Upper lobe of right lung (tissue), 1 donor: ENCODE results near the gene EDRF1. TPM values are rescaled to one million over a fixed set of nuclear protein-coding genes. Genes with fewer than 3 reads are reported as not detected.

Source experiments
- ATAC-seq: fragments of 200-7000 bp; cut with Tn5 transposase; one replicate; pipeline ENCODE4 v1.9.1; 2020; ENCODE audit warnings: mild to moderate bottlenecking, moderate library complexity
- DNase-seq: peaks from one replicate; pipeline ENCODE4 v3.0.0-alpha.2; 2020
- H3K27ac ChIP-seq: fragments of 200-600 bp; one replicate; pipeline ENCODE4 v1.8.0; 2022
- H3K27me3 ChIP-seq: fragments of 200-600 bp; one replicate; pipeline ENCODE4 v1.8.0; 2022; ENCODE audit warnings: mild to moderate bottlenecking
- H3K36me3 ChIP-seq: fragments of 200-600 bp; one replicate; pipeline ENCODE4 v1.8.0; 2022
- H3K4me1 ChIP-seq: fragments of 200-600 bp; one replicate; pipeline ENCODE4 v1.8.0; 2022
- H3K4me3 ChIP-seq: fragments of 200-600 bp; one replicate; pipeline ENCODE4 v1.8.0; 2022; ENCODE audit warnings: mild to moderate bottlenecking
- H3K9me3 ChIP-seq: fragments of 200-600 bp; one replicate; pipeline ENCODE4 v1.8.0; 2022
- intact Hi-C: fragments of 100-400 bp; cut with DNase I; formaldehyde crosslinking; loops from one replicate; pipeline ENCODE4 v1.11.0; 2022
- total RNA-seq: library from RNA; stranded (reverse); fragmentation: NEBNext Ultra II Directional; extraction: Animal tissue kit (Norgen Biotek cat#: 25700); gene quantifications from one replicate; pipeline ENCODE4 v1.2.1, GENCODE V29; 2021
- TF ChIP-seq, protein P1 (sequence below): fragments of 200-600 bp; IDR thresholded peaks from one replicate; pipeline ENCODE4 v1.8.0; 2022; ENCODE audit warnings: antibody characterized with exemption
- donor health status: DM: no; HTN: yes; CAD: no; lungs with severe emphysema.

The EDRF1 gene
- total RNA-seq, 1 donor from 2014 or later = 20.8 TPM

DNA sequence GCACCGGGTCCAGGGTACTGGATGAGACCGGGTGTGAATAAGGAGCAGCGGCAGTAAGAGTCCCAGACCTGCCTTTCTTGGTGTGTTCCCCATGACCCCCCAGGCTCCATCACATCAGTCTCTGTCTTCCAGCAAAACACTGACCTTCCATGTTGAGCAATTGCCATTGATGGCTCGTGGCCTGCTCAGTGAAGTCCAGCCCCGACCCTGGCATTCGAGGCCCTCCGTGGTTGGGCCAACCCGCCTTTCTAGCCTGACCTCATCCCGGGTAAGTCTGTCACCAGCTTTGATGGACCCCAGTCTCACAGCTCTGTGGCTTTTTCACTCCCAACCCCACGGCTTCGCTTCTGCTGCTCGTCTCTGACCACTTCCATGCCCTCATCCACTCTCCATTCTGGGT is 49.7 kb downstream of the EDRF1 start:
- Histone ChIP-seq H3K4me3 (no peak overlapping the region), H3K27ac (no peak overlapping the region), H3K4me1 (no peaks in the 10 kb centered on the region), H3K36me3 (peaks cover 13% of the 10 kb centered on the region), H3K9me3 (no peaks in the 10 kb centered on the region), H3K27me3 (no peaks in the 10 kb centered on the region)
- no peak for DNase-seq
- intact Hi-C loops = no loop called here
- TF ChIP-seq, protein P1, sequence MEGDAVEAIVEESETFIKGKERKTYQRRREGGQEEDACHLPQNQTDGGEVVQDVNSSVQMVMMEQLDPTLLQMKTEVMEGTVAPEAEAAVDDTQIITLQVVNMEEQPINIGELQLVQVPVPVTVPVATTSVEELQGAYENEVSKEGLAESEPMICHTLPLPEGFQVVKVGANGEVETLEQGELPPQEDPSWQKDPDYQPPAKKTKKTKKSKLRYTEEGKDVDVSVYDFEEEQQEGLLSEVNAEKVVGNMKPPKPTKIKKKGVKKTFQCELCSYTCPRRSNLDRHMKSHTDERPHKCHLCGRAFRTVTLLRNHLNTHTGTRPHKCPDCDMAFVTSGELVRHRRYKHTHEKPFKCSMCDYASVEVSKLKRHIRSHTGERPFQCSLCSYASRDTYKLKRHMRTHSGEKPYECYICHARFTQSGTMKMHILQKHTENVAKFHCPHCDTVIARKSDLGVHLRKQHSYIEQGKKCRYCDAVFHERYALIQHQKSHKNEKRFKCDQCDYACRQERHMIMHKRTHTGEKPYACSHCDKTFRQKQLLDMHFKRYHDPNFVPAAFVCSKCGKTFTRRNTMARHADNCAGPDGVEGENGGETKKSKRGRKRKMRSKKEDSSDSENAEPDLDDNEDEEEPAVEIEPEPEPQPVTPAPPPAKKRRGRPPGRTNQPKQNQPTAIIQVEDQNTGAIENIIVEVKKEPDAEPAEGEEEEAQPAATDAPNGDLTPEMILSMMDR = no peak
- no peak for ATAC-seq

DNA sequence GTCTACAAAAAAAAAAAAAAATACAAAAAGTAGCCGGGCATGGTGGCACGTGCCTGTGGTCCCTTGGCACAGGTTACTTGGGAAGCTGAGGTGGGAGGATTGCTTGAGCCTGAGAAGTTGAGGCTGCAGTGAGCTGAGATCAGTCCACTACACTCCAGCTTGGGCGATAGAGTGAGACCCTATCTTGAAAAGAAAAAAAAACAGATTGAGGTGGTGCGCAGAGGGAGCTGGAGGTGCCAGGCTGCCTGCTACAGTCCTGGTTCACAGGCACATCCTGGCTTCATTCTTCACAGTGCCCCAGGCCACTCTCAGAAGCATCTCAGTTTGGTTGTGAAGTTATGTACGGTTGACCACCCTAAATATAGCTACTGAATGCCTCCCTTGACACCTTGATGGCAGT is 51.3 kb downstream of the EDRF1 start:
- Histone ChIP-seq H3K4me1 (no peaks in the 10 kb centered on the region), H3K9me3 (no peaks in the 10 kb centered on the region), H3K27me3 (no peaks in the 10 kb centered on the region), H3K27ac (no peak overlapping the region), H3K36me3 (no peaks in the 10 kb centered on the region), H3K4me3 (no peak overlapping the region)
- intact Hi-C loops = no loop called here
- TF ChIP-seq, protein P1 = no peak
- DNase-seq (no peak), ATAC-seq (no peak)

DNA sequence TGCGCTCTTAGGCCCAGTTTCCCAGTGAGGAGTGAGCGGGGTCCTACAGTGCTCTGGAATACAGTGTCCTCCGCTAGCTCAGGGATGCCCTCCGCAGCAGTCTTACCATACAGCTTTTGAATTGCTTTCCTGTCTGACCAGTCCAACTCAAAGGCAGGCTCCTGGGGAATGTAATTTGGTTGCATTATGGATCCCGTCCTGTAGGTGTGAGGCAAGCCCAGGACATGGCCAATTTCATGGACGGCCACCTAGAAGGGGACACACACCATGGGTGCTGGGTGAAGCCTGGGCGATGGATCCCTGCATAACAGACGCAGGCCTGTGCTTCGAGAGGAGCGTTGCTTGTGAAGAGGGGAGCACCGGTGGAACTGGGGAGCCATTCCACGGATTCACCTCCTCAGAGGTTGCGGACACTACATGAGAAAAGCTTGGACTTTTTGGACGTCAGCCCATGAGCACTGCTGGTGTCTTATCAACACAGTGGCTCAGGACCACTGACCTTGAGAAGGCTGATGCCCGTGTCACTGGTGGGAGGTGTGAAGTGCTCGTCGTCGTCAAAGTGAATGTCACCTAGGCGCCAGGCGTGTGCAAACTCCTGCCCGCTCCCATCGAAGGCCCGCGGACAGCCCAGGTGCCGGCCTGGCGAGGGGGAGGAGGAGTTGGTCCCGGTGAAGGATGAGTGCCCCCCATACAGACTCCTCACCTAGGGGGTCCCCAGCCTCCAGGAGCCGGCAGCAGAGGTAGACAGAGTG is 52.8 kb downstream of the EDRF1 start:
- ATAC-seq = no peak

DNA sequence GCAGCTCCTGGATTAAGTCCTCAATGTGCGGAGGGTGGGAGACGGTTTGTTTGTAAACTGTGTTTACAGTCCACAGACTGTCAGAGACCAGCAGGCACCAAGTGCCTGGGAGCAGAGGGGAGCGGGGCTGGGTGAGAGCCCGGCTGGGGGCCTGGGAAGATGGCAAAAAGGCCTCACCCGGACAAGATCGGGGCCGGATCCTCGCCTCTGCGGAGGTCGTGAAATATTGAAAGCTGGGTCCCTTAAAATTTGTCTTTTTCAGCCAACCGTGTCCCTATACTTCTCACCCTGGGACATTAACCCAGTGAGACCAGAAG is 53.3 kb downstream of the EDRF1 start:
- no peak for DNase-seq
- ATAC-seq = no peak
- TF ChIP-seq, protein P1 = no peak

More for the DNA sequence above, 52.8 kb downstream of the EDRF1 start:
- H3K4me3 ChIP-seq = no peak overlapping the region
- no peak overlapping the region for H3K27ac ChIP-seq
- no peaks in the 10 kb centered on the region for H3K36me3 ChIP-seq
- H3K27me3 ChIP-seq = no peaks in the 10 kb centered on the region
- H3K9me3 ChIP-seq = no peaks in the 10 kb centered on the region
- TF ChIP-seq, protein P1 = no peak
- no peaks in the 10 kb centered on the region for H3K4me1 ChIP-seq
- no peak for DNase-seq
- intact Hi-C loops = no loop called here

DNA sequence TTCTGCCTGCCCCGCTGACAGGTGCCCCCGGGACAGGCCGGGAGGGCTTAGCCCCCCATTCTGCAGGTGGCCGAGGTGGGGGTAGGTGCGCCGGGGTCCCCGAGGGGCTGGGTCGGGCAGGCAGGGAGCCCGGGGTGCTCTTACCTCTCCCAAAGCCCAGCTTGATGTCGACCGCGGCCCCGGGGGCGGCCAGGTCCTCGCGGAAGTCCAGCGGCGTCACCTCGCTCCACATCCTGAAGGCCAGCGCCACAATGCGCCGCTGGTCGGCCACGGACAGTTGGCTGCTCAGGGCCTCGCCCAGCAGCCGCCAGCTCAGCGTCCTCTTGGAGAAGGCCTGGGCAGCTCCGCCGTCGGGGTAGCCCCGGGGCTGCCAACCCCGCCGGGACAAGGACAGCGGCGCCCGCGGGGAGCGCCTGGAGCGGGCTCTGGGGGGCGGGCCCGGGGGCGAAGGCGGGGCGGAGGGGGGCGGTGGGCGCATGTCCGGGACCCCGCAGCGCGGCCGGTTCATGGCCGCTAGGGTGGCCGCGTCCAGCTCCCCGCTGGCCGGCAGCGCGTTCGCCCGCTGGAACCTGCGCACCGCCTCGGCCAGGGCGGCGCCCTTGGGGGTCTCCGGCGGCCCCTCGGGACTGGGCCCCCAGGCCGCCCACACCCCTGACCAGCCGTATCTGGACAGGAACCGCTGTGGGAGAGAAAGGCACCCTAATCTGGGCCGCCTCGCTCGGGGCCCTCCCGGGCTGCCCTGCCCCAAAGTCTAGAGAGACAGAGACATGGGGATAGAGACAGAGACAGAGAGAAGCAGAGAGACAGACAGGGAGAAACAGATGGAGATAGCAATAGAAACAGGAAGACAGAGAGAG is 54.4 kb downstream of the EDRF1 start:
- no peak overlapping the region for H3K27ac ChIP-seq
- TF ChIP-seq, protein P1 = no peak
- intact Hi-C loops = no loop called here
- H3K9me3 ChIP-seq = no peaks in the 10 kb centered on the region
- ATAC-seq = no peak
- no peak for DNase-seq
- no peaks in the 10 kb centered on the region for H3K4me1 ChIP-seq
- H3K4me3 ChIP-seq = no peak overlapping the region
- no peaks in the 10 kb centered on the region for H3K27me3 ChIP-seq
- no peaks in the 10 kb centered on the region for H3K36me3 ChIP-seq

More for the DNA sequence above, 53.3 kb downstream of the EDRF1 start:
- no peaks in the 10 kb centered on the region for H3K36me3 ChIP-seq
- H3K4me3 ChIP-seq = no peak overlapping the region
- H3K4me1 ChIP-seq = no peaks in the 10 kb centered on the region
- H3K9me3 ChIP-seq = no peaks in the 10 kb centered on the region
- no peaks in the 10 kb centered on the region for H3K27me3 ChIP-seq
- no peak overlapping the region for H3K27ac ChIP-seq
- intact Hi-C loops = no loop called here
